Caco-2 (cell line): ENCODE results near the gene KCTD15. TPM values are rescaled to one million over a fixed set of nuclear protein-coding genes. Genes with fewer than 3 reads are reported as not detected.

Experiments used
- BruUV-seq: library from RNA; stranded (reverse); fragments of 400-500 nt; replicated peaks from 2 replicates; lab custom pipeline; 2021; lab: Mats Ljungman, UMichigan
- CTCF ChIA-PET: fragments of 300-600 bp; sonication (Branson Sonifier 250); formaldehyde crosslinking; loops from one replicate; lab custom pipeline; 2022; ENCODE audit warnings: antibody characterized with exemption; lab: Charles Lee
- POLR2A ChIA-PET: fragments of 300-600 bp; sonication (Branson Sonifier 250); formaldehyde crosslinking; loops from one replicate; lab custom pipeline; 2022; ENCODE audit warnings: antibody characterized with exemption; lab: Charles Lee
- DNase-seq, 2 experiments: peaks; one replicate each; pipeline versions ENCODE4 v3.0.0 to v3.0.0-alpha.2; 2020 to 2022
- H3K27me3 ChIP-seq: replicated peaks from 2 replicates; pipeline ENCODE4 v1.6.0; 2011; ENCODE audit warnings: low read length; ENCODE audit not compliant: control insufficient read depth, insufficient read depth
- H3K36me3 ChIP-seq: 2 replicates; pipeline ENCODE4 v1.5.1; 2011; ENCODE audit warnings: low read length; ENCODE audit not compliant: control insufficient read depth, insufficient read depth
- H3K4me1 ChIP-seq: fragments of 250-450 bp; sonication (Bioruptor Pico); 2 replicates; pipeline ENCODE4 v1.5.1; 2020; ENCODE audit warnings: mild to moderate bottlenecking
- H3K4me3 ChIP-seq: 2 replicates; pipeline ENCODE4 v1.5.1; 2011; ENCODE audit warnings: low read depth, mild to moderate bottlenecking, control low read depth, low read length
- H3K9me3 ChIP-seq: fragments of 250-450 bp; sonication (Bioruptor Pico); 2 replicates; pipeline ENCODE4 v1.5.1; 2020; ENCODE audit warnings: mild to moderate bottlenecking, moderate library complexity
- H3K27ac Mint-ChIP-seq: one replicate; pipeline ENCODE4 v1.8.0; 2022; ENCODE audit warnings: mixed read lengths; ENCODE audit not compliant: unreplicated experiment
- H3K27me3 Mint-ChIP-seq: one replicate; pipeline ENCODE4 v1.8.0; 2022; ENCODE audit warnings: mixed read lengths; ENCODE audit not compliant: insufficient read depth, unreplicated experiment
- H3K36me3 Mint-ChIP-seq: one replicate; pipeline ENCODE4 v1.8.0; 2022; ENCODE audit warnings: mild to moderate bottlenecking, mixed read lengths; ENCODE audit not compliant: insufficient read depth, unreplicated experiment
- H3K4me1 Mint-ChIP-seq: one replicate; pipeline ENCODE4 v1.8.0; 2022; ENCODE audit warnings: low read depth, mixed read lengths; ENCODE audit not compliant: unreplicated experiment
- H3K4me3 Mint-ChIP-seq: one replicate; pipeline ENCODE4 v1.8.0; 2022; ENCODE audit warnings: mild to moderate bottlenecking, moderate library complexity, mixed read lengths; ENCODE audit not compliant: unreplicated experiment
- H3K9me3 Mint-ChIP-seq: one replicate; pipeline ENCODE4 v1.8.0; 2022; ENCODE audit warnings: mixed read lengths; ENCODE audit not compliant: unreplicated experiment
- intact Hi-C: fragments of 100-400 bp; cut with micrococcal nuclease; formaldehyde crosslinking; loops from one replicate; pipeline ENCODE4 v1.10.0; 2022; ENCODE audit not compliant: unreplicated experiment
- total RNA-seq: library from RNA; stranded (reverse); gene quantifications from 2 replicates; pipeline ENCODE4 v1.2.3, GENCODE V29; 2022
- TF ChIP-seq, protein P1 (sequence below), 2 experiments: fragments of 200-600 bp in 1 of 2; IDR thresholded peaks; 1 replicate in 1 of 2; 2 replicates in 1 of 2; pipeline versions ENCODE4 v1.5.1 to v1.8.0; 2011 to 2022; ENCODE audit warnings: antibody characterized with exemption in 1 of 2, control low read depth in 1 of 2, inconsistent platforms in 1 of 2, low read depth in 1 of 2, low read length in 1 of 2, mild to moderate bottlenecking in 1 of 2, moderate library complexity in 1 of 2; ENCODE audit not compliant: insufficient read depth in 1 of 2, severe bottlenecking in 1 of 2, unreplicated experiment in 1 of 2

KCTD15 gene
- total RNA-seq, 1 experiment from 2014 or later, result 34.6 TPM

- Mint-ChIP-seq H3K9me3 (no peaks in the 10 kb centered on the region), H3K4me1 (no peaks in the 10 kb centered on the region), H3K27ac (no peak overlapping the region), H3K36me3 (no peaks in the 10 kb centered on the region), H3K27me3 (peaks cover 3% of the 10 kb centered on the region), H3K4me3 (no peak overlapping the region)
- Histone ChIP-seq H3K4me1 (0 out of 2 replicates have a peak, but pooled peaks cover 11% of the 10 kb centered on the region), H3K36me3 (no peaks in the 10 kb centered on the region), H3K27me3 (no peaks in the 10 kb centered on the region), H3K9me3 (no peaks in the 10 kb centered on the region), H3K4me3 (no peak overlapping the region)
- intact Hi-C loops, result no loop called here
- CTCF ChIA-PET, result interaction anchor here (0.6 to 0.7 kb wide), 2 partner anchors 82 to 98 kb away, joined by 3 read pairs; no protein-coding TSS in a partner anchor
- BruUV-seq, result no TSS peak
- no peak for DNase-seq
- TF ChIP-seq, protein P1, sequence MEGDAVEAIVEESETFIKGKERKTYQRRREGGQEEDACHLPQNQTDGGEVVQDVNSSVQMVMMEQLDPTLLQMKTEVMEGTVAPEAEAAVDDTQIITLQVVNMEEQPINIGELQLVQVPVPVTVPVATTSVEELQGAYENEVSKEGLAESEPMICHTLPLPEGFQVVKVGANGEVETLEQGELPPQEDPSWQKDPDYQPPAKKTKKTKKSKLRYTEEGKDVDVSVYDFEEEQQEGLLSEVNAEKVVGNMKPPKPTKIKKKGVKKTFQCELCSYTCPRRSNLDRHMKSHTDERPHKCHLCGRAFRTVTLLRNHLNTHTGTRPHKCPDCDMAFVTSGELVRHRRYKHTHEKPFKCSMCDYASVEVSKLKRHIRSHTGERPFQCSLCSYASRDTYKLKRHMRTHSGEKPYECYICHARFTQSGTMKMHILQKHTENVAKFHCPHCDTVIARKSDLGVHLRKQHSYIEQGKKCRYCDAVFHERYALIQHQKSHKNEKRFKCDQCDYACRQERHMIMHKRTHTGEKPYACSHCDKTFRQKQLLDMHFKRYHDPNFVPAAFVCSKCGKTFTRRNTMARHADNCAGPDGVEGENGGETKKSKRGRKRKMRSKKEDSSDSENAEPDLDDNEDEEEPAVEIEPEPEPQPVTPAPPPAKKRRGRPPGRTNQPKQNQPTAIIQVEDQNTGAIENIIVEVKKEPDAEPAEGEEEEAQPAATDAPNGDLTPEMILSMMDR (IDR thresholded peaks at IDR 0.05; ENCODE audit: insufficient read depth in 1 of 2, low read depth in 1 of 2, low read length in 1 of 2, severe bottlenecking in 1 of 2, unreplicated experiment in 1 of 2), result no peak
- POLR2A ChIA-PET, result no interaction called here
Measured at GRCh38 chr19:33823341-33823740, 26.7 kb downstream of the KCTD15 start.

GRCh38 chr19:33825556-33825955 is 28.9 kb downstream of the KCTD15 start:
- BruUV-seq, result no TSS peak
- no peak overlapping the region for H3K4me3 Mint-ChIP-seq
- no peaks in the 10 kb centered on the region for H3K9me3 ChIP-seq
- TF ChIP-seq, protein P1 (IDR thresholded peaks at IDR 0.05; ENCODE audit: insufficient read depth in 1 of 2, low read depth in 1 of 2, low read length in 1 of 2, severe bottlenecking in 1 of 2, unreplicated experiment in 1 of 2), result no peak
- CTCF ChIA-PET, result no interaction called here
- H3K27me3 ChIP-seq, result no peaks in the 10 kb centered on the region
- no peak overlapping the region for H3K27ac Mint-ChIP-seq
- H3K9me3 Mint-ChIP-seq, result no peaks in the 10 kb centered on the region
- no peak overlapping the region for H3K4me3 ChIP-seq
- DNase-seq, result no peak
- H3K27me3 Mint-ChIP-seq, result peaks cover 9% of the 10 kb centered on the region
- POLR2A ChIA-PET, result no interaction called here
- no peaks in the 10 kb centered on the region for H3K4me1 Mint-ChIP-seq
- intact Hi-C loops, result no loop called here
- H3K4me1 ChIP-seq, result no peaks in the 10 kb centered on the region
- H3K36me3 Mint-ChIP-seq, result no peaks in the 10 kb centered on the region
- H3K36me3 ChIP-seq, result no peaks in the 10 kb centered on the region

DNA sequence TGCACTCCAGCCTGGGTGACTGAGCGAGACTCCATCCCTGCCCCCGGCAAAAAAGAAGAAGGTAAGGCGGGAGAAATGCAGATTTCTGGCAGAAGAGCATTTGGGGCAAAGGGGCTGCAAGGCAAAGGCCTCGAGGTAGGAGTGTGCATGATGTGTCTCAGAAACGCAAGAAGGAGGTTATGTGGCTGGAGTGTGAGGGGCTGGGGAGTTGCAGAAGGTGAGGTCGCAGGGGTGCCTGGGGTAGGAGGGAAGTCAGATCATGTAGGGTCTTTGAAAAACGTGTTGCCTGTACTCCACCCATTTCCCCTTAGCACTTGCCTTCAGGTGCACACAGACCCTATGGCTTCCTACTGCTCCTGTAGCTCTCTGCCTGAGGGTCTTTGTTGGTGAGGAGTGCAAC is 29.9 kb downstream of the KCTD15 start:
- Histone ChIP-seq H3K4me1 (peaks cover under 1% of the 10 kb centered on the region), H3K4me3 (no peak overlapping the region), H3K27me3 (no peaks in the 10 kb centered on the region), H3K36me3 (no peaks in the 10 kb centered on the region), H3K9me3 (no peaks in the 10 kb centered on the region)
- CTCF ChIA-PET, result interaction anchor here (0.6 kb wide), 1 partner anchor 50 kb away, joined by 4 read pairs; no protein-coding TSS in a partner anchor
- Mint-ChIP-seq H3K36me3 (no peaks in the 10 kb centered on the region), H3K4me3 (no peak overlapping the region), H3K9me3 (no peaks in the 10 kb centered on the region), H3K4me1 (no peaks in the 10 kb centered on the region), H3K27ac (no peak overlapping the region), H3K27me3 (peaks cover 9% of the 10 kb centered on the region)
- TF ChIP-seq, protein P1 (IDR thresholded peaks at IDR 0.05; ENCODE audit: insufficient read depth in 1 of 2, low read depth in 1 of 2, low read length in 1 of 2, severe bottlenecking in 1 of 2, unreplicated experiment in 1 of 2), result no peak
- DNase-seq, result no peak
- no TSS peak for BruUV-seq
- POLR2A ChIA-PET, result no interaction called here
- intact Hi-C loops, result no loop called here
